Mammary epithelial cell (primary cell): ENCODE results near the gene GYPA.
"Not testable (repeated sequence)": the region's sequence is repeated elsewhere in the genome, so short reads cannot be mapped to it uniquely, and the experiment has no call there.

Source experiments
- CTCF ChIP-seq, 2 donors: IDR thresholded peaks in 1 of 2; conservative IDR thresholded peaks in 1 of 2; 2 replicates each; pipeline ENCODE4 v1.5.1; 2011 to 2012; ENCODE audit warnings: inconsistent platforms in 2 of 2, low read length in 2 of 2, mild to moderate bottlenecking in 2 of 2, control low read depth in 1 of 2, low read depth in 1 of 2; ENCODE audit not compliant: insufficient read depth in 1 of 2; ENCODE audit errors: extremely low read depth in 1 of 2
- EZH2 ChIP-seq: IDR thresholded peaks from 2 replicates; pipeline ENCODE4 v1.6.1; 2012; ENCODE audit warnings: low read length, inconsistent platforms, borderline replicate concordance

DNA sequence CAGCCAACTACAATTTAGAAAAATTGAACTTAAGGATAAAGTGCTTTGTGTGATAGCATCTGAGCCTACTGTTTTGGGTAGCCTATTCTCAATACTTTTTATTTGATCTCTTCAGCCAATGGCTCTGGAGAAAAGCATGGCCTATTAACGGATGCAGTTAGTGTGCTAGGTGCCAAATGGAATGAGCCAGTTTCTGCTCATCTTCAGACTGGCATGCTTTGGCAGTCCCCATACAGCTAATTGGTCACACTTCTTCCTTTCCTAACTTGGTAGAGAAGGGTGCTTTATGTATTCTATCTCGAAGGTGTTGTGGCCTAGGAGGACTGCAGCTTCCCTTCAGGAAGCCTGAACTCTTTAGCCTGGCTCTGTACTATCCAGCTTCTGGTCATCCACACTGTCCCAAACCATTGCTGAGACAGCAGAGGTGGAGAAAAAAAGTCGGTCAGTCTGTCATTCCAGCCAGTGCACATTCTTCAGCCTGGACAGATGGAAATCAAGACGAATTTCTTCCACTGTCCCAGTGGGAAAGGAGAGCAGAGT lies 11.1 kb downstream of the GYPA start:
- TF ChIP-seq EZH2; CTCF (conservative IDR thresholded peaks at IDR 0.05 in 1 of 2, IDR thresholded peaks at IDR 0.05 in 1 of 2; ENCODE audit: extremely low read depth in 1 of 2, insufficient read depth in 1 of 2, low read depth in 1 of 2, low read length in 2 of 2): not testable (repeated sequence)
